WTC11 (cell line): ENCODE results near the gene KIT. TPM values are rescaled to one million over a fixed set of nuclear protein-coding genes. Genes with fewer than 3 reads are reported as not detected.

Experiments used
- ATAC-seq: fragments of 200-7000 bp; cut with Tn5 transposase; 2 replicates; pipeline ENCODE4 v1.10.0; 2021; ENCODE audit warnings: mild to moderate bottlenecking, moderate library complexity
- CTCF ChIA-PET: fragments of 300-600 bp; sonication (Branson Sonifier 250); formaldehyde crosslinking; loops from one replicate; lab custom pipeline; 2021; ENCODE audit warnings: antibody characterized with exemption; lab: Charles Lee
- POLR2A ChIA-PET: fragments of 350-600 bp; sonication (Branson Sonifier 250); formaldehyde crosslinking; loops from one replicate; lab custom pipeline; 2021; ENCODE audit warnings: antibody characterized with exemption; lab: Charles Lee
- DNase-seq: peaks from one replicate; pipeline ENCODE4 v3.0.0; 2021; ENCODE audit warnings: low spot score
- H3K27ac Mint-ChIP-seq: 2 replicates; pipeline ENCODE4 v1.8.0; 2021; ENCODE audit warnings: mixed read lengths
- H3K27me3 Mint-ChIP-seq: 2 replicates; pipeline ENCODE4 v1.8.0; 2021; ENCODE audit warnings: low read depth, mild to moderate bottlenecking, moderate library complexity, mixed read lengths
- H3K36me3 Mint-ChIP-seq: 2 replicates; pipeline ENCODE4 v1.8.0; 2021; ENCODE audit warnings: mixed read lengths
- H3K4me1 Mint-ChIP-seq: 2 replicates; pipeline ENCODE4 v1.8.0; 2022; ENCODE audit warnings: mixed read lengths
- H3K4me3 Mint-ChIP-seq: 2 replicates; pipeline ENCODE4 v1.8.0; 2021; ENCODE audit warnings: mild to moderate bottlenecking, moderate library complexity, mixed read lengths
- H3K9me3 Mint-ChIP-seq: 2 replicates; pipeline ENCODE4 v1.8.0; 2021; ENCODE audit warnings: mixed read lengths
- EMX1 ChIP-seq: fragments of 250-450 bp; sonication (Bioruptor Pico); IDR thresholded peaks from 2 replicates; pipeline ENCODE4 v1.8.0; 2021; ENCODE audit warnings: mild to moderate bottlenecking
- ESRRA ChIP-seq: sonication (generic); formaldehyde crosslinking; IDR thresholded peaks from 2 replicates; pipeline ENCODE4 v1.8.1; 2022; ENCODE audit warnings: mild to moderate bottlenecking, missing genetic modification reagents, borderline replicate concordance
- JUN ChIP-seq: sonication (generic); formaldehyde crosslinking; IDR thresholded peaks from 2 replicates; pipeline ENCODE4 v1.8.0; 2023; ENCODE audit warnings: mild to moderate bottlenecking, missing genetic modification reagents
- MXD4 ChIP-seq: fragments of 250-450 bp; sonication (Bioruptor Pico); IDR thresholded peaks from 2 replicates; pipeline ENCODE4 v1.8.0; 2021; ENCODE audit warnings: mild to moderate bottlenecking, moderate library complexity, borderline replicate concordance
- NR2C2 ChIP-seq: sonication (generic); formaldehyde crosslinking; IDR thresholded peaks from 2 replicates; pipeline ENCODE4 v1.8.0; 2022; ENCODE audit warnings: mild to moderate bottlenecking, missing genetic modification reagents
- TEAD1 ChIP-seq: sonication (generic); formaldehyde crosslinking; IDR thresholded peaks from 2 replicates; pipeline ENCODE4 v1.8.0; 2022; ENCODE audit warnings: mild to moderate bottlenecking, missing genetic modification reagents
- TEAD4 ChIP-seq: sonication (generic); formaldehyde crosslinking; IDR thresholded peaks from 2 replicates; pipeline ENCODE4 v1.8.0; 2022; ENCODE audit warnings: mild to moderate bottlenecking, missing genetic modification reagents
- ZBTB21 ChIP-seq: sonication (generic); formaldehyde crosslinking; IDR thresholded peaks from 2 replicates; pipeline ENCODE4 v1.8.1; 2023; ENCODE audit warnings: mild to moderate bottlenecking, missing genetic modification reagents, borderline replicate concordance
- ZNF121 ChIP-seq: sonication (generic); formaldehyde crosslinking; IDR thresholded peaks from 2 replicates; pipeline ENCODE4 v1.8.0; 2023; ENCODE audit warnings: missing genetic modification reagents
- total RNA-seq: library from RNA; stranded (reverse); gene quantifications from 3 replicates; pipeline ENCODE4 v1.2.3, GENCODE V29; 2021
- TF ChIP-seq, protein P1 (sequence below): sonication (generic); formaldehyde crosslinking; IDR thresholded peaks from 2 replicates; pipeline ENCODE4 v1.8.1; 2023; ENCODE audit warnings: mild to moderate bottlenecking, missing genetic modification reagents, moderate library complexity
- TF ChIP-seq, protein P2 (sequence below): fragments of 250-450 bp; sonication (Bioruptor Pico); conservative IDR thresholded peaks from 2 replicates; pipeline ENCODE4 v1.9.0; 2021; ENCODE audit warnings: mild to moderate bottlenecking
- TF ChIP-seq, protein P3 (sequence below): sonication (generic); formaldehyde crosslinking; IDR thresholded peaks from 2 replicates; pipeline ENCODE4 v1.8.1; 2023; ENCODE audit warnings: mild to moderate bottlenecking, missing genetic modification reagents, moderate library complexity
- TF ChIP-seq, protein P4 (sequence below): sonication (generic); formaldehyde crosslinking; IDR thresholded peaks from 2 replicates; pipeline ENCODE4 v1.8.1; 2023; ENCODE audit warnings: mild to moderate bottlenecking, moderate library complexity, missing genetic modification reagents
- TF ChIP-seq, protein P5 (sequence below): fragments of 250-450 bp; sonication (Bioruptor Pico); IDR thresholded peaks from 2 replicates; pipeline ENCODE4 v1.9.0; 2021; ENCODE audit warnings: moderate library complexity, mild to moderate bottlenecking, inconsistent platforms, borderline replicate concordance
- TF ChIP-seq, protein P6 (sequence below): sonication (generic); formaldehyde crosslinking; IDR thresholded peaks from 2 replicates; pipeline ENCODE4 v1.8.1; 2022; ENCODE audit warnings: mild to moderate bottlenecking, missing genetic modification reagents, moderate library complexity, borderline replicate concordance

Gene KIT
- total RNA-seq, 1 experiment from 2014 or later = 23.3 TPM

DNA sequence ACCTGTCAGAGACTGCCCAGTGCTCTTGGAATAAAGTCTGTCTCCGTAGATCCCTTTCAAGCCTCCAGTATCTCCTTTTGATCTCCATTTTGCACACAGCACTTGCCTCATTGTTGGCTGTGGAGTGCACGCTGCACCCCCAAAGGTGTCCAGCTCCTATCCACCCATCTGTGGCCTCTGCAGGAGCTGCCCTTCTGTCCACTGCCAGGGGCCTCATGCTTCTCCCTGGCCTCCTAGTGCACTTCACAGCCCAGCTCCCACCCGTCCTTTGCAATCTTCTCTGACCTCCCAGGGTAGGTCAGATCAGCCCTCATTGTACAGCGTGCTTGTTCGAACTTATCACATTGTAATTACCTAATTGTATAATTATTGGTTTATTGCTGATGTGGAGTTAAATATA is 18.9 kb downstream of the KIT start:
- no peaks in the 10 kb centered on the region for H3K36me3 Mint-ChIP-seq
- H3K9me3 Mint-ChIP-seq = peaks cover 7% of the 10 kb centered on the region; the same call in 1 of the 2 replicates
- ATAC-seq = no peak
- H3K27ac Mint-ChIP-seq = no peak overlapping the region
- CTCF ChIA-PET = interaction anchor here (1.2 to 1.8 kb wide), 6 partner anchors 14 to 295 kb away, joined by 3 to 12 read pairs (median 4); partner anchors contain the start of gene KIT
- DNase-seq = no peak
- H3K27me3 Mint-ChIP-seq = no peaks in the 10 kb centered on the region
- TF ChIP-seq, protein P1, sequence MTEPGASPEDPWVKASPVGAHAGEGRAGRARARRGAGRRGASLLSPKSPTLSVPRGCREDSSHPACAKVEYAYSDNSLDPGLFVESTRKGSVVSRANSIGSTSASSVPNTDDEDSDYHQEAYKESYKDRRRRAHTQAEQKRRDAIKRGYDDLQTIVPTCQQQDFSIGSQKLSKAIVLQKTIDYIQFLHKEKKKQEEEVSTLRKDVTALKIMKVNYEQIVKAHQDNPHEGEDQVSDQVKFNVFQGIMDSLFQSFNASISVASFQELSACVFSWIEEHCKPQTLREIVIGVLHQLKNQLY (CRISPR knock-in tag) = no peak
- TF ChIP-seq JUN (no peak), TEAD1 (CRISPR knock-in tag) (no peak), ZBTB21 (CRISPR knock-in tag) (no peak), NR2C2 (CRISPR knock-in tag) (no peak), TEAD4 (CRISPR knock-in tag) (no peak)
- TF ChIP-seq, protein P2, sequence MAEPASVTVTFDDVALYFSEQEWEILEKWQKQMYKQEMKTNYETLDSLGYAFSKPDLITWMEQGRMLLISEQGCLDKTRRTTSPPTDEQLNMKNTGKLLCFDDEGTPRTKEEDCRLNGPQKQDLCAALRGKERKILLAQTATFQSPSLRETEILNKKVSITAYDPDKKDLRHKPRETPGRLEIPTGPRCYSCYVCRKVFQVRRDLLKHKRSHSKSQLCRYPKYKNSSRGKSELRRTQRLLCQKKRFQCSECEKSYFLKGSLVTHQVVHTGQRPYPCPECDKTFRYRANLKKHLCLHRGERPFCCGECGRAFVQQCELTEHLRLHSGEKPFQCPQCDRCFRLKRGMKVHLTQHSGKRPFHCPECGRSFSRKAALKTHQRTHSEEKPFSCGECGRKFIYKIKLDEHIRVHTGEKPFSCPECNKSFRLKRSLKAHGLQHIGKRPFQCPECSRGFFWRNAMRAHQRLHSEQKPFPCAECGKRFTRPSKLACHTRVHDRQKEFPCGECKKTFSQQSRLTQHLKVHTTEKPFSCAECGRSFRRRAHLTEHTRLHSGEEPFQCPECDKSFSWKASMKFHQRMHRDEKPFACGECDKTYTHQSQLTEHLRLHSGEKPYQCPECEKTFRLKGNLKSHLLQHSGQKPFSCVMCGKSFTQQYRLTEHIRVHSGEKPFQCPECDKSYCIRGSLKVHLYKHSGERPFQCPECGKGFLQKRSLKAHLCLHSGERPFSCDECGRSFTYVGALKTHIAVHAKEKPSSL (CRISPR knock-in tag) = no peak
- TF ChIP-seq, protein P3, sequence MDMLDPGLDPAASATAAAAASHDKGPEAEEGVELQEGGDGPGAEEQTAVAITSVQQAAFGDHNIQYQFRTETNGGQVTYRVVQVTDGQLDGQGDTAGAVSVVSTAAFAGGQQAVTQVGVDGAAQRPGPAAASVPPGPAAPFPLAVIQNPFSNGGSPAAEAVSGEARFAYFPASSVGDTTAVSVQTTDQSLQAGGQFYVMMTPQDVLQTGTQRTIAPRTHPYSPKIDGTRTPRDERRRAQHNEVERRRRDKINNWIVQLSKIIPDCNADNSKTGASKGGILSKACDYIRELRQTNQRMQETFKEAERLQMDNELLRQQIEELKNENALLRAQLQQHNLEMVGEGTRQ (CRISPR knock-in tag) = no peak
- TF ChIP-seq, protein P4, sequence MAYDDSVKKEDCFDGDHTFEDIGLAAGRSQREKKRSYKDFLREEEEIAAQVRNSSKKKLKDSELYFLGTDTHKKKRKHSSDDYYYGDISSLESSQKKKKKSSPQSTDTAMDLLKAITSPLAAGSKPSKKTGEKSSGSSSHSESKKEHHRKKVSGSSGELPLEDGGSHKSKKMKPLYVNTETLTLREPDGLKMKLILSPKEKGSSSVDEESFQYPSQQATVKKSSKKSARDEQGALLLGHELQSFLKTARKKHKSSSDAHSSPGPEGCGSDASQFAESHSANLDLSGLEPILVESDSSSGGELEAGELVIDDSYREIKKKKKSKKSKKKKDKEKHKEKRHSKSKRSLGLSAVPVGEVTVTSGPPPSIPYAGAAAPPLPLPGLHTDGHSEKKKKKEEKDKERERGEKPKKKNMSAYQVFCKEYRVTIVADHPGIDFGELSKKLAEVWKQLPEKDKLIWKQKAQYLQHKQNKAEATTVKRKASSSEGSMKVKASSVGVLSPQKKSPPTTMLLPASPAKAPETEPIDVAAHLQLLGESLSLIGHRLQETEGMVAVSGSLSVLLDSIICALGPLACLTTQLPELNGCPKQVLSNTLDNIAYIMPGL (CRISPR knock-in tag) = no peak
- TF ChIP-seq, protein P5, sequence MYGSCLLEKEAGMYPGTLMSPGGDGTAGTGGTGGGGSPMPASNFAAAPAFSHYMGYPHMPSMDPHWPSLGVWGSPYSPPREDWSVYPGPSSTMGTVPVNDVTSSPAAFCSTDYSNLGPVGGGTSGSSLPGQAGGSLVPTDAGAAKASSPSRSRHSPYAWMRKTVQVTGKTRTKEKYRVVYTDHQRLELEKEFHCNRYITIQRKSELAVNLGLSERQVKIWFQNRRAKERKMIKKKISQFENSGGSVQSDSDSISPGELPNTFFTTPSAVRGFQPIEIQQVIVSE (CRISPR knock-in tag) = no peak
- POLR2A ChIA-PET = interaction anchor here (0.7 kb wide), 1 partner anchor 646 kb away, joined by 3 read pairs; no protein-coding TSS in a partner anchor
- H3K4me1 Mint-ChIP-seq = peaks cover 64% of the 10 kb centered on the region
- no peak overlapping the region for H3K4me3 Mint-ChIP-seq

DNA sequence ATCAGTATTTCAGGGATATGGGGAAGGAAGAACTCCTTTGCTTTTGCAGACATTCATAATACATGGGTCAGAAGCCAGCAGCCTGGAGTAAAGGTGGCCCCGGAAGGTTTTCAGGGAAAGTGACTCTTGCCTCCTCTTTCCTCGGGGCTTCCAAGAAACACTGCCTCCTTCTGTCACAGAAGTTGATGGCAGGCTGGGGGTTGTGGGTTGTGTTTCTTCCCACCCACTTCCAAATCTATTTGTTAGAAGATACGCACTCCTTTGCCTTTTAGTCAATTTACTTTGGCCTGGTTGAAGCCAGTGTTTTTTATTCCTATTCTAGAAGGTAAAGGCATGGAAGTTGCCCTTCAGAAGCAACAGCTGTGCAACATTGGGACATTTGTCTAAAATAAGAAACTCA is 19.7 kb downstream of the KIT start:
- H3K4me3 Mint-ChIP-seq = no peak overlapping the region
- no peak; the same call in 1 of the 2 replicates for ATAC-seq
- TF ChIP-seq EMX1 (CRISPR knock-in tag) = no peak
- TF ChIP-seq ZNF121 = no peak
- no peak for TF ChIP-seq MXD4 (CRISPR knock-in tag)
- TF ChIP-seq, protein P6, sequence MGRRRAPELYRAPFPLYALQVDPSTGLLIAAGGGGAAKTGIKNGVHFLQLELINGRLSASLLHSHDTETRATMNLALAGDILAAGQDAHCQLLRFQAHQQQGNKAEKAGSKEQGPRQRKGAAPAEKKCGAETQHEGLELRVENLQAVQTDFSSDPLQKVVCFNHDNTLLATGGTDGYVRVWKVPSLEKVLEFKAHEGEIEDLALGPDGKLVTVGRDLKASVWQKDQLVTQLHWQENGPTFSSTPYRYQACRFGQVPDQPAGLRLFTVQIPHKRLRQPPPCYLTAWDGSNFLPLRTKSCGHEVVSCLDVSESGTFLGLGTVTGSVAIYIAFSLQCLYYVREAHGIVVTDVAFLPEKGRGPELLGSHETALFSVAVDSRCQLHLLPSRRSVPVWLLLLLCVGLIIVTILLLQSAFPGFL (CRISPR knock-in tag) = no peak
- no peak for TF ChIP-seq ESRRA
- peaks cover 64% of the 10 kb centered on the region for H3K4me1 Mint-ChIP-seq
- no peak overlapping the region for H3K27ac Mint-ChIP-seq
- CTCF ChIA-PET = interaction anchor here (0.6 to 1.4 kb wide), 3 partner anchors 22 to 359 kb away, joined by 3 to 5 read pairs (median 3); no protein-coding TSS in a partner anchor
- POLR2A ChIA-PET = no interaction called here
- H3K36me3 Mint-ChIP-seq = no peaks in the 10 kb centered on the region
- peak; percentile 26 for DNase-seq
- H3K9me3 Mint-ChIP-seq = peaks cover 7% of the 10 kb centered on the region; the same call in 1 of the 2 replicates
- no peaks in the 10 kb centered on the region for H3K27me3 Mint-ChIP-seq
